Measurements from ENCODE around the gene METTL8.

GRCh38 chr2:171316755-171317337 lies 116.9 kb downstream of the METTL8 start:
- TF ChIP-seq EZH2phosphoT487 (IDR thresholded peaks at IDR 0.05; ENCODE audit: borderline replicate concordance) (no peak), POLR2A (IDR thresholded peaks at IDR 0.05; ENCODE audit: borderline replicate concordance, extremely low read depth, insufficient read depth, insufficient read length) (no peak), CTCF (IDR thresholded peaks at IDR 0.05 in 2 of 3, conservative IDR thresholded peaks at IDR 0.05 in 1 of 3; ENCODE audit: borderline replicate concordance in 1 of 3, insufficient read depth in 1 of 3, low read depth in 2 of 3, low read length in 2 of 3) (no peak), SP1 (IDR thresholded peaks at IDR 0.05; ENCODE audit: low read depth) (no peak)

Measured in HCT116 (cell line).